Iris pigment epithelial cell (primary cell): ENCODE results near the gene MDM4.
"Not testable (repeated sequence)": the region's sequence is repeated elsewhere in the genome, so short reads cannot be mapped to it uniquely, and the experiment has no call there.

Experiments
- DNase-seq: peaks from one replicate; pipeline ENCODE4 v3.0.0-alpha.2; 2011; ENCODE audit warnings: low read depth

Gene MDM4

GRCh38 chr1:204562075-204562990 is 46.1 kb downstream of the MDM4 start:
- no peak for DNase-seq

- DNase-seq, result no peak
Measured at GRCh38 chr1:204563307-204563706, 47.1 kb downstream of the MDM4 start.

DNA sequence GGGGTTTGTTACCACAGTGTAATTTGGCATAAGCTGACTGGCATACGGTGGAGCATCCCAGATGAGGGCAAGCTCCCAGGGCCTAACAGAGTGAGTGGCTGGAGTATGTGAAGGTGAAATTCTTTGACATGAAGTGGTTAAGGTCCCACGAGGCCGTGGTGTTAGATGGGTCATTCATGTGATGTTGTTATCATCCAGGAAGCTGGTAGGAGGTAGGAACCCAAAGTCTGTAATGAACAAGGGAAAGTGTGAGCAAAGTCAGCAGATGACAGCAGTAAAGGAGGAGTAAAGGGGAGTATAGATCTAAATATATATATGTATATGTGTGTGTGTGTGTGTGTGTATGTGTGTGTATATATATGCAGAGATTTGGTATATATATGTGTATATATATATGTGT is 47.6 kb downstream of the MDM4 start:
- DNase-seq, result no peak

GRCh38 chr1:204564835-204565234 is 48.6 kb downstream of the MDM4 start:
- no peak for DNase-seq

DNA sequence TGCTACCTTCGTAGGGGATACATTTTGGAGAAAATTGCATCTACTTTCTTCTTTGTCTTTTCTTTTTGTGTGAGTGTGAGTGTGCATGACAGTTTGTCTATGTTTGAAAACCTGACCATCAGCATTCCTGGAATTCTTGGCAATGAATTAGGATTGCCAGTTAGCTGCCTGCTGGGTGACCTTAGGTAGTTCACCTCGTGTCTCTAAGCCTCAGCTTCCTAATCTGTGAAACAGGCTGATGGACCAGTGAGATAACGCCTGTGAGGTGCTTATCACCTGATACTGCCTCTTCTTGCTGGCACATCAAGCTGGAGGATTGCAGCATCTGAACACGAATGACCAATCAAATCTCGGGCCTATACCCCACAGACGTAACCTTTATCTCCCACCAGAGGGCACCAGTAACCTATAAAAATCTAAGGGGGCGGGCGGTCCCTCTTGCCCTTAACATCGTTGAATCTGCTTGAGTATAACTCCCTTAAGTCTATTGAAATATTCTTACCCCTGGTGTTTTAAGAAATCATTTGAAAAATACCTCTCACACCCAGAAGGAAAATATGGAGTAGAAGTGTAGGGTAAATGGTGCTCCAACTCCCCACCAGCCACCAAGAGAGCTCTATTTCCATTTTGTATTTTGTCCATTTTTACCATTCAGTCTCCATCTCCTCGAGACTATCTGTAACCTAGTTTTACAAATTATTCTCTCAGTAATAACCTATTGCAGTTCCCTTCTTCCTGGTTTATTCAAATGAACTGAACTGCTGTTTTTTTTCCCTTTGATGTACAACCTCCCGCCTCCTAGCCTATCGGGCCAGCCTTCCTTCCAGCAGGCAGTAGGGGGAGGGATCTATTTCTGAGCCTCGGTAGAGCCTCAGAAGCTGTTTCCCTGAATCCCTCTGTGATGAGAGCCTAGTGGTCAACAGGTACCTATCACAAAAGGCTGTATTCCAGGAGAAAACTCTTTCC is 49.7 kb downstream of the MDM4 start:
- DNase-seq, result peak; percentile 82

DNA sequence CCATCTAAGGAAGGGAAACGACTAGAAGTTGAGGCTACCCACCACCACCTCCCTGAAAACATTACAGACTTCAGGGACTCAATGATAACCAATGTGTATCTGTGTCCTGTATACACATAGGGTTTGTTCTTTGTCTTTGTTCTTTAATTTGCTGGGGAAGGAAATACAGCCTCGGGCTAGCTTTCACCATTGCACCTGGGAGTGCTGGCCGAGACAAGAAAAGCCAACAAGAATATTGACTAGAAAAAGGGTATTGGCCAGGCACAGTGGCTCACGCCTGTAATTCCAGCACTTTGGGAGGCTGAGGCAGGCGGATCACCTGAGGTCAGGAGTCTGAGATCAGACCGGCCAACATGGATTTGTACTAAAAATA is 50.4 kb downstream of the MDM4 start:
- no peak for DNase-seq

DNA sequence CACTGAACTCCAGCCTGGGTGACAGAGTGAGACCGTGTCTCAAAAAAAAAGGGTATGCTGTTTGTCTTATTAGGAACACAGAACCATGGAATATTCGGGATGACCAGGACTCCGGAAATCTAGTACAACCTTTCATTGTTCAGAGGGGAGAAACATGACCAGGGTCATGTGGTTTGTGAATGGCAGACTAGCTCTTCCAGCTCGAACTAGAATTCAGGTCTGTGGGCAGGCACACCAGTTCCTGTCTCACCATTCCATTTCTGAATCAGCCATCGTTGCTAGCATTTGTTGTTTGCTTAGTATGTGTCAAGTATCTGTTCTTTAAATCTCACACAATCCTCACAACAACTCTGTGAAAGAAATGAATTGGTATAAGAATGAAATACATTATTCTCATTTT is 50.9 kb downstream of the MDM4 start:
- no peak for DNase-seq

GRCh38 chr1:204568576-204569315 is 52.5 kb downstream of the MDM4 start:
- no peak for DNase-seq

DNA sequence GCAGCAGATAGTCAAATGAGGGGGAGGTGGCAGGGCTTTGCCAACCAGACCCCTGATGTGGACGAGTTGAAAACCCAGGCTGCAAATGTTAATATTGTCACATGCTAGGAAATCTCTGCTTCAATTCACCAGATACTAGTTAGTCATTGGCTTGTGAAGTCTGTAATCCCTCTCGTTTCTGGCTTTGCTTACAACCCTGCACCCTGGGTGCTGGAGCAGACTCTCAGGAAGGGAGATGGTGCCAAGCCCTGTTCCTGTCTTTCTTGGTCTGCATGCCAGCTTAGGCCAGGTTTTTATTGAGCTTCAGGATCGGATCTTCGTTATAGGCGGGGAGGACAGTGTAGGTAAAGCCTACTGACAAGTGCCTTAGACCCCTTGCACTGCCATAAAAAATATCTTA is 53.3 kb downstream of the MDM4 start:
- no peak for DNase-seq

DNA sequence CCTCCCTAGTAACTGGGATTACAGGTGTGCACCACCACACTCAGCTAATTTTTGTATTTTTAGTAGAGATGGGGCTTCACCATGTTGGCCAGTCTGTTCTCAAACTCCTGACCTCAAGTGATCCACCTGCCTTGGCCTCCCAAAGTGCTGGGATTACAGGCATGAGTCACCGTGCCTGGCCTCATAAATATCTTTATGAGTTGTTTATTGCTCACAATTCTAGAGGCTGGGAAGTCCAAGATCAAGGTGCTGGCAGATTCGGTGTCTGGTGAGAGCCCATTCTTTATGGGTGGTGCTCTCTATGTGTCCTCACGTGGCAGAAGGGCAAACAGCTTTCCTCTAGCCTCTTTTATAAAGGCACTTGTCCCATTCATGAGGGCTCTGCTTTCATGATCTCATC is 53.8 kb downstream of the MDM4 start:
- not testable (repeated sequence) for DNase-seq

DNA sequence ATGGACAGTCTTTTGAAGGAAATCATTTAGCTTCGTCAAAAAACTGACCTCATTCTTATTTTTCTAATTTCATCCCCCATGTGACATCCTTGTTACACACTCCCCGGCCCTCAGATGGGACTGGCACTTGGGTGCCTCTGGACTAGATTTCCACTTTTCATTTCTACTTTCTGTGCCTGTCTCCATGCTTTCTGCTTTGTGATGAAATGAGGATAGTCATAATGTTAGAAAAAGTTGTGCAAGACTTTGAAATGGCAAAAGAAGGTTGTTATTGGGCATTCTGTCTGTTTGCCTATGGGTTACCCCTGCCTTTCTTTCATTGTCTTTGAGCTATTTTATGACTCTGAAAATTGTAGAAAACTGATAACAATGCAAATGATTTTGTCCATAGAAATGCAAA is 54.9 kb downstream of the MDM4 start:
- DNase-seq, result no peak

- DNase-seq, result no peak
Measured at GRCh38 chr1:204571631-204572030, 55.4 kb downstream of the MDM4 start.

GRCh38 chr1:204572923-204573922 is 57.0 kb downstream of the MDM4 start:
- peak; percentile 45 for DNase-seq

GRCh38 chr1:204574016-204574864 is 58.0 kb downstream of the MDM4 start:
- peak; percentile 17 for DNase-seq

GRCh38 chr1:204574865-204575163 is 58.6 kb downstream of the MDM4 start:
- DNase-seq, result no peak

DNA sequence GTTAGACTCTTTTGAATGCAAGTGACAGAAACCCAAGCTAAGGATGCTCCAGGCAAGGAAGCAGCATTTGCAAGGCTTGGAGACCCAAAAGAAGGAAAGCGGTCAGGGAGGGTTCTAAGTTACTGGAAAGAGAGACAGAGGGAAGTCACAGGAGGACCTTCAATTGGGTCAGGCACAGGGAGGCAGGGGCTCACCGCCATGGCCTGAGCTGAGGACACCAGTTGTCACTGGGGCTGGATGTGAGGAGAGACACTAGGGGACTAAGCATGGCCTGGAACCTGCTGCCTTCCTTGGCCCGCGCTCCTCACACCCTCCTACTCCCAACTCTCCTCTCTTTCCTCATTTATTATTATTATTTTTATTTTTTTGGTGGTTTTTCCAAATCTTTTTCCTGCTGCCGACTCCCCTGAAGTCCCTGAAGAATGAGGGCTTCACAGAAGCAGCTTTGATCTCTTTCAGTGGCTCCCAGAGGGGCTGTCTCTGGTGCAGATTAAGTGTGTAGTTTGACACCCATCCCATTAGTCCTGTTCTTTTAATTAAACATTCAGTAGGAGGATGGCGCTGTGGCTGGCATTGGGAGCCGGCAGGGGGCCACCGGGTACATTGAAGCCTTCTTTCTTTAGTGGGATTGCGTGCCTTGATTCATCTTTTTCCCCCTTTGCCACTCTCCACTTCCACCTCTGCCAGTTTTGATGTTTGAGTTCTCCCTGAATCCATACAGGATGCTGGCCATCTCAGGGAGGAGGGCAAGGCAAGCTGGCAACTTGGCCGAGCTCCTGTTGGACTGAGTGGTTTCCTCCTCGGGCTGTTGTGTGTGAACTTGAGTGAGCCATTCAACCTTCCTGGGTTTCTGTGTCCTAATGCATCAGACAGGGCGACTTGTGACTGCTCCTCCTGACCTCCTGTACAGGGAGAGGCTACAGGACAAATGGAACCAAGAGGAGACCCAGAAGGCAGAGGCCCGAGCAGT is 59.3 kb downstream of the MDM4 start:
- no peak for DNase-seq

GRCh38 chr1:204576422-204576821 is 60.2 kb downstream of the MDM4 start:
- DNase-seq, result no peak

DNA sequence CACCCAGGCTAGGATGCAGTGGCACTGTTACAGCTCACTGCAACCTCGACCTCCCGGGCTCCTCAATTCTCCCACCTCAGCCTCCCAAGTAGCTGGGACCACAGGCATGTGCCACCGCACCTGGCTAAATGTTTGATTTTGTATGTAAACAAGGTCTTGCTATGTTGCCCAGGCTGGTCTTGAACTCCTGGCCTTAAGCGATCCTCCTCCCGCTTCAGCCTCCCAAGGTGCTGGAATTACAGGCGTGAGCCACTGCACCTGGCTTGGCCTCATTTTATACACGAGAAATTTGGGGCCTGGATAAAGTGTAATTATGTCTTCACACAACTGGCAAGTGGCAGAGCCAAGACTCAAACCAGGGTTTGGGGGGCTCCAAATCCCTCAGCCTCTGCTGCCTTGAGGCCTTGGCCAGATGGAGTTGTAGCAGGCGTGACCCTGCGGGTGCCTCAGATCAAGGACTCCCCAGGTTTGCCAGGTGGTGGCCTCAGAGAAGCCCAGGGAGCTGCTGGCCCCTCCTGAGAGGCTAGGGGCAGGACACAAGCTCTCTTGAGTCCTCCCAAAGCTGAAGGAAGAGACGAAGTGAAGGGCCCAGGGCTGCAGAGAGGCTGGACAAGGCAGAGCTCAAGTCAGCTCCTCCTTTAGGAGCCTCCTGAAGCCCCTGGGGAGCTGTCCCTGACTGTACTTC is 61.7 kb downstream of the MDM4 start:
- no peak for DNase-seq
